ENCODE results near the gene CTU2.

The CTU2 gene

DNA sequence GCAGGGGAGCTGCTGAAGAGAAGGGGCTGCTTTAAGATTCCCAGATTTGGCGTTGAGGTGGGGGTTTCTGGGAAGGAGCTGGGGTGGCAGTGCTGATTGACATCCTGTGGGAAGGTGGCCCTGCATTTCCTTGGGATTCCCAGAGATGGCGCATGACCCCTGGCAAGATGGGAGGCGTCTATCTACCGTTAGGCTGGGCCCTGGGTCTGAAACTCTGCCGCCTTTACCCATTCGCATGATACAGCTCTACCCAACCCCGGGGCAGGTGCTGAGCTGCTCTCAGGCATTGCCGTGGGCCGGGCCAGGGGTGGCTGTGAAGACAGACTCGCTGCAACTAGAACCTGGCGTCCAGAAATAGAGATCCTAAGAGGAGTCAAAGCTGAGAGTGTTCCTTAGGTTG is 33.5 kb upstream of the CTU2 start:
- Histone ChIP-seq H3K9me3 (ENCODE audit: control insufficient read depth, insufficient read depth, low read length) (no peaks in the 10 kb centered on the region), H3K4me1 (ENCODE audit: control insufficient read depth, low read length) (no peaks in the 10 kb centered on the region), H3K27me3 (ENCODE audit: control insufficient read depth, low read length) (no peaks in the 10 kb centered on the region), H3K36me3 (ENCODE audit: control insufficient read depth, low read length) (peaks cover 18% of the 10 kb centered on the region; the same call in 1 of the 2 replicates), H3K4me2 (ENCODE audit: low read length) (no peak overlapping the region), H3K9me2 (replicated peaks; ENCODE audit: control insufficient read depth, low read length) (no peaks in the 10 kb centered on the region), H3F3A (ENCODE audit: control insufficient read depth, insufficient read depth) (no peaks in the 10 kb centered on the region), H3K27ac (ENCODE audit: low read depth, low read length) (no peak overlapping the region), H4K20me1 (ENCODE audit: control insufficient read depth, insufficient read depth, low read depth, low read length) (no peaks in the 10 kb centered on the region), H3K79me2 (ENCODE audit: control insufficient read depth, low read length) (no peaks in the 10 kb centered on the region), H3K4me3 (ENCODE audit: low read length) (no peak overlapping the region)
- TF ChIP-seq, protein P1, sequence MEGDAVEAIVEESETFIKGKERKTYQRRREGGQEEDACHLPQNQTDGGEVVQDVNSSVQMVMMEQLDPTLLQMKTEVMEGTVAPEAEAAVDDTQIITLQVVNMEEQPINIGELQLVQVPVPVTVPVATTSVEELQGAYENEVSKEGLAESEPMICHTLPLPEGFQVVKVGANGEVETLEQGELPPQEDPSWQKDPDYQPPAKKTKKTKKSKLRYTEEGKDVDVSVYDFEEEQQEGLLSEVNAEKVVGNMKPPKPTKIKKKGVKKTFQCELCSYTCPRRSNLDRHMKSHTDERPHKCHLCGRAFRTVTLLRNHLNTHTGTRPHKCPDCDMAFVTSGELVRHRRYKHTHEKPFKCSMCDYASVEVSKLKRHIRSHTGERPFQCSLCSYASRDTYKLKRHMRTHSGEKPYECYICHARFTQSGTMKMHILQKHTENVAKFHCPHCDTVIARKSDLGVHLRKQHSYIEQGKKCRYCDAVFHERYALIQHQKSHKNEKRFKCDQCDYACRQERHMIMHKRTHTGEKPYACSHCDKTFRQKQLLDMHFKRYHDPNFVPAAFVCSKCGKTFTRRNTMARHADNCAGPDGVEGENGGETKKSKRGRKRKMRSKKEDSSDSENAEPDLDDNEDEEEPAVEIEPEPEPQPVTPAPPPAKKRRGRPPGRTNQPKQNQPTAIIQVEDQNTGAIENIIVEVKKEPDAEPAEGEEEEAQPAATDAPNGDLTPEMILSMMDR (IDR thresholded peaks at IDR 0.05; ENCODE audit: low read depth, low read length, poor library complexity, severe bottlenecking): no peak
- TF ChIP-seq EZH2phosphoT487 (IDR thresholded peaks at IDR 0.05; ENCODE audit: borderline replicate concordance, low read length): no peak

DNA sequence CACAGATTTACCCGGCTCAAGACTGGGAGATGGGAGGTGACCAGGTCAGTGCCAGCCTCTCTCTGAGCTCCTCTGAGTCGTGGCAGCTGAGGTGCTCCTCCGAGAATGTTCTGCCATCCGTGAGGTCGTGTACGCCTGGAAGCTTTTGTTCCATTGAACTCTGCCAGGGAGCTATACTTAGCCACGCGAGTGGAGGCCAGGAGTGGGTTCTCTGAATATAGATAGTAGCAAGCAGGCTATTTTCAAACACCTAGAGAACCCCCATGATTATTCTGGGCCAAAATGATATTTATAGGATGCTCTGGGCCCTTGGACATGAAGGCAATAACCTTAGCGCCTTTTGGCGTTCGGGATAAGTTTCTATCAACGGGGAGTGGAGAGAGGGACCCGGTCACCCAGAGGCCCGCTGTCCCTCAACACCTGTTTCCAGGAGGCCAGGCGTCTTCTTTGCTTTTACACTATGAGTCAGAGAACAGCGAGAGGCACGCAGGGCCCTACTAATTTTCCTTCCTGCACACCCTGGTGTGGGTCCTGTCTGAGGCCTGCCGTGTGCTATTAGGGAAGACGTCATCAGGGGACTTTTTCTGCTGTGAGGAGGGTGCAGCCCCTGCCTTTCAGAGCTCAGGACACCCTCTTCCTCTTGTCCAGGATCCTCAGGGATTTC is 32.5 kb upstream of the CTU2 start:
- H3K27me3 ChIP-seq (ENCODE audit: control insufficient read depth, low read length): no peaks in the 10 kb centered on the region
- H3K9me2 ChIP-seq (replicated peaks; ENCODE audit: control insufficient read depth, low read length): no peaks in the 10 kb centered on the region
- no peaks in the 10 kb centered on the region for H3K79me2 ChIP-seq (ENCODE audit: control insufficient read depth, low read length)
- no peaks in the 10 kb centered on the region for H3K9me3 ChIP-seq (ENCODE audit: control insufficient read depth, insufficient read depth, low read length)
- H3K27ac ChIP-seq (ENCODE audit: low read depth, low read length): no peak overlapping the region
- TF ChIP-seq, protein P1 (IDR thresholded peaks at IDR 0.05; ENCODE audit: low read depth, low read length, poor library complexity, severe bottlenecking): no peak
- TF ChIP-seq EZH2phosphoT487 (IDR thresholded peaks at IDR 0.05; ENCODE audit: borderline replicate concordance, low read length): no peak
- peaks cover 12% of the 10 kb centered on the region; the same call in 1 of the 2 replicates for H3K36me3 ChIP-seq (ENCODE audit: control insufficient read depth, low read length)
- no peak overlapping the region for H3K4me2 ChIP-seq (ENCODE audit: low read length)
- no peak overlapping the region for H3K4me3 ChIP-seq (ENCODE audit: low read length)
- H3F3A ChIP-seq (ENCODE audit: control insufficient read depth, insufficient read depth): no peaks in the 10 kb centered on the region
- no peaks in the 10 kb centered on the region for H4K20me1 ChIP-seq (ENCODE audit: control insufficient read depth, insufficient read depth, low read depth, low read length)
- no peaks in the 10 kb centered on the region for H3K4me1 ChIP-seq (ENCODE audit: control insufficient read depth, low read length)

DNA sequence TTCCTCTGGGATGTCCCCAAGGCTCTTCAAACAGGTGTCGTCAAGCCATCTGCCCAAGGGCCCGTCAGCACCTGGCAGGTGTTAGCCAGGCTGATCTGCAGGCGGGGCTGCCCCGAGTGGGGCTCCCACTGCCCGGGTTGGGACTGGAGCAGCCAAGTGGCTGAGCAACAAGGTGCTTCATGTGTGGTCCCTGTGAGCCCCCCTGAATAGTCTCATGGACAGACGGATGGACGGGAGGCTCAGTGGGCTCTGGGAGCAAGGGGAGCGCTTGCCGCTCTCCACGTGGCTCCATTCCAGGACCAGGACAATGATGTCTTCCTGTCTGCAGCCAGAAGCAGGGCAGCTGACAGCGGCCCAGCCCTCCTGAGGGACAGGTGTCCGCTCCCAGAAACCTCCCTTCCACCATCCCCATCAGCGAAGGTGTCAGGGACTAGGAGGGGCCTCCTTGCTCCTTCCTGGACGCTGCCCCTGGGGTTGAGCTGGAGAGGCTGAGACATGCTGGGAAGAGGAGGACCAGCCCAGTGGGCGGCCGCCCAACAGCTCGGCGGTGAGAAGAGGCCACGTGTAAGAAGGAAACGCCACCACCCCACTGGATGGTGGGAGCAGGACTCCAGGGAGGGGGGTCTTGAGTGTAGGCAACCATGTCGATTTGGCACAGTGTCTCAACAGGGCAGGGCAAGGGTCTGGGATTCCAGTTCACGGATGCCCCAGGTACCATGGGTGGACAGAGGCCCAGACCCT is 29.6 kb upstream of the CTU2 start:
- Histone ChIP-seq H3F3A (ENCODE audit: control insufficient read depth, insufficient read depth) (peaks cover 9% of the 10 kb centered on the region), H3K4me2 (ENCODE audit: low read length) (no peak overlapping the region), H3K36me3 (ENCODE audit: control insufficient read depth, low read length) (peaks cover 14% of the 10 kb centered on the region), H3K9me3 (ENCODE audit: control insufficient read depth, insufficient read depth, low read length) (no peaks in the 10 kb centered on the region), H3K4me1 (ENCODE audit: control insufficient read depth, low read length) (peaks cover 15% of the 10 kb centered on the region), H3K27me3 (ENCODE audit: control insufficient read depth, low read length) (no peaks in the 10 kb centered on the region), H3K9me2 (replicated peaks; ENCODE audit: control insufficient read depth, low read length) (no peaks in the 10 kb centered on the region), H4K20me1 (ENCODE audit: control insufficient read depth, insufficient read depth, low read depth, low read length) (no peaks in the 10 kb centered on the region), H3K27ac (ENCODE audit: low read depth, low read length) (no peak overlapping the region), H3K4me3 (ENCODE audit: low read length) (no peak overlapping the region), H3K79me2 (ENCODE audit: control insufficient read depth, low read length) (no peaks in the 10 kb centered on the region)
- TF ChIP-seq, protein P1 (IDR thresholded peaks at IDR 0.05; ENCODE audit: low read depth, low read length, poor library complexity, severe bottlenecking): no peak
- TF ChIP-seq EZH2phosphoT487 (IDR thresholded peaks at IDR 0.05; ENCODE audit: borderline replicate concordance, low read length): no peak
